ENCODE data around the gene EIF4E2. TPM values are rescaled to one million over a fixed set of nuclear protein-coding genes. Genes with fewer than 3 reads are reported as not detected.

The EIF4E2 gene
- total and polyA plus RNA-seq, 4 experiments from 2014 or later: 72.4 to 80.7 (median 76.5) TPM

- Histone ChIP-seq H3K4me1 (ENCODE audit: insufficient read depth, low read length) (no peaks in the 10 kb centered on the region), H3K4me3 (ENCODE audit: low read length in 2 of 2) (no peak overlapping the region), H3K36me3 (ENCODE audit: insufficient read depth, low read length) (no peaks in the 10 kb centered on the region), H3K27ac (ENCODE audit: low read depth, low read length) (no peak overlapping the region), H3K27me3 (ENCODE audit: insufficient read depth, low read length) (no peaks in the 10 kb centered on the region), H3K9me3 (ENCODE audit: control insufficient read depth in 1 of 2, low read length in 2 of 2) (no peaks in the 10 kb centered on the region)
- intact Hi-C loops (cut with micrococcal nuclease): loop anchor here (1.0 to 10.0 kb wide), 2 partner anchors 443 to 640 kb away; partner anchors contain the start of gene ATG16L1
- peaks cover 0 to 2% (median 0%) of the 10 kb centered on the region in 8 donors for H3K9me3 Mint-ChIP-seq
- DNase-seq: peak; percentile 42 to 58 (median 47)
- H3K27me3 Mint-ChIP-seq: peaks cover 0 to 3% of the 10 kb centered on the region in 2 donors
- no peaks in the 10 kb centered on the region for H3K36me3 Mint-ChIP-seq
- no peak overlapping the region for H3K4me3 Mint-ChIP-seq
- CTCF ChIA-PET (ENCODE audit: partially characterized antibody): interaction anchor here (0.8 to 1.9 kb wide), 7 partner anchors 12 to 639 kb away, joined by 3 to 10 read pairs (median 3); partner anchors contain the start of gene ATG16L1
- POLR2A ChIA-PET (ENCODE audit: partially characterized antibody): no interaction called here
- peaks cover 0 to 2% (median 0%) of the 10 kb centered on the region in 4 donors for H3K4me1 Mint-ChIP-seq
- no peak overlapping the region for H3K27ac Mint-ChIP-seq
These were observed 61.2 kb downstream of the EIF4E2 start for GRCh38 chr2:232611559-232612218.

- Histone ChIP-seq H3K27me3 (ENCODE audit: insufficient read depth, low read length) (no peaks in the 10 kb centered on the region), H3K4me1 (ENCODE audit: insufficient read depth, low read length) (no peaks in the 10 kb centered on the region), H3K36me3 (ENCODE audit: insufficient read depth, low read length) (no peaks in the 10 kb centered on the region), H3K9me3 (ENCODE audit: control insufficient read depth in 1 of 2, low read length in 2 of 2) (no peaks in the 10 kb centered on the region), H3K27ac (ENCODE audit: low read depth, low read length) (no peak overlapping the region), H3K4me3 (ENCODE audit: low read length in 2 of 2) (no peak overlapping the region)
- Mint-ChIP-seq H3K9me3 (peaks cover 0 to 2% (median 0%) of the 10 kb centered on the region in 8 donors), H3K4me1 (peaks cover 0 to 2% (median 0%) of the 10 kb centered on the region in 4 donors), H3K4me3 (peak overlapping the region in 1 of 8 donors; percentile 8), H3K27me3 (peaks cover 2 to 3% of the 10 kb centered on the region in 2 donors), H3K36me3 (no peaks in the 10 kb centered on the region), H3K27ac (peak overlapping the region in 1 of 7 donors; percentile 44)
- CTCF ChIA-PET (ENCODE audit: partially characterized antibody): no interaction called here
- intact Hi-C loops (cut with micrococcal nuclease): loop anchor here (10.0 kb wide), 1 partner anchor 441 kb away; no protein-coding TSS in a partner anchor
- POLR2A ChIA-PET (ENCODE audit: partially characterized antibody): no interaction called here
- DNase-seq: no peak
These were observed 63.1 kb downstream of the EIF4E2 start for GRCh38 chr2:232613538-232614134.

GRCh38 chr2:232615339-232615738, 64.8 kb downstream of the EIF4E2 start:
- no peak for DNase-seq
- no peaks in the 10 kb centered on the region for H3K9me3 ChIP-seq (ENCODE audit: control insufficient read depth in 1 of 2, low read length in 2 of 2)
- ChIA-PET POLR2A (ENCODE audit: partially characterized antibody) (interaction anchor here (1.6 kb wide), 1 partner anchor 10 kb away, joined by 3 read pairs; no protein-coding TSS in a partner anchor), CTCF (ENCODE audit: partially characterized antibody) (no interaction called here)
- no peaks in the 10 kb centered on the region for H3K36me3 ChIP-seq (ENCODE audit: insufficient read depth, low read length)
- intact Hi-C loops (cut with micrococcal nuclease): loop anchor here (10.0 kb wide), 1 partner anchor 439 kb away; no protein-coding TSS in a partner anchor
- Mint-ChIP-seq H3K4me3 (no peak overlapping the region), H3K27ac (no peak overlapping the region), H3K36me3 (no peaks in the 10 kb centered on the region), H3K4me1 (peaks cover 0 to 2% (median 0%) of the 10 kb centered on the region in 4 donors), H3K27me3 (peaks cover 2 to 3% of the 10 kb centered on the region in 2 donors), H3K9me3 (peaks cover 0 to 2% (median 0%) of the 10 kb centered on the region in 8 donors)
- H3K4me3 ChIP-seq (ENCODE audit: low read length in 2 of 2): no peak overlapping the region
- H3K4me1 ChIP-seq (ENCODE audit: insufficient read depth, low read length): no peaks in the 10 kb centered on the region
- H3K27ac ChIP-seq (ENCODE audit: low read depth, low read length): no peak overlapping the region
- no peaks in the 10 kb centered on the region for H3K27me3 ChIP-seq (ENCODE audit: insufficient read depth, low read length)

Other genes with a start within 250 kb of the EIF4E2 start
- not detected for gene ALPP, start 171.9 kb upstream of the EIF4E2 start, total RNA-seq
- gene ALPP, start 171.9 kb upstream of the EIF4E2 start, polyA plus RNA-seq: not detected
- not detected for gene ALPG, start 143.8 kb upstream of the EIF4E2 start, total RNA-seq
- gene ALPG, start 143.8 kb upstream of the EIF4E2 start, polyA plus RNA-seq: not detected
- not detected for gene ALPI, start 94.5 kb upstream of the EIF4E2 start, total RNA-seq
- gene ALPI, start 94.5 kb upstream of the EIF4E2 start, polyA plus RNA-seq: not detected
- gene ECEL1, start 62.9 kb upstream of the EIF4E2 start, total RNA-seq: not detected
- gene ECEL1, start 62.9 kb upstream of the EIF4E2 start, polyA plus RNA-seq: not detected
- not detected for gene PRSS56, start 30.3 kb upstream of the EIF4E2 start, total RNA-seq
- gene PRSS56, start 30.3 kb upstream of the EIF4E2 start, polyA plus RNA-seq: not detected
- gene CHRND, start 24.5 kb upstream of the EIF4E2 start, total RNA-seq: not detected
- not detected for gene CHRND, start 24.5 kb upstream of the EIF4E2 start, polyA plus RNA-seq
- gene CHRNG, start 11.0 kb upstream of the EIF4E2 start, total RNA-seq: not detected
- not detected for gene CHRNG, start 11.0 kb upstream of the EIF4E2 start, polyA plus RNA-seq
- gene TIGD1, start 132 bp upstream of the EIF4E2 start, total RNA-seq: 10 to 100 TPM; 18.9 to 19.3 TPM
- 10 to 100 TPM; 11.8 to 12.7 TPM for gene TIGD1, start 132 bp upstream of the EIF4E2 start, polyA plus RNA-seq
- 1 to 10 TPM; 1.4 to 1.5 TPM for gene EFHD1, start 82.9 kb downstream of the EIF4E2 start, total RNA-seq
- 1 to 10 TPM; 1.4 to 3.6 TPM for gene EFHD1, start 82.9 kb downstream of the EIF4E2 start, polyA plus RNA-seq
- 10 to 100 TPM; 82.1 to 89.6 TPM for gene GIGYF2, start 146.6 kb downstream of the EIF4E2 start, total RNA-seq
- gene GIGYF2, start 146.6 kb downstream of the EIF4E2 start, polyA plus RNA-seq: 10 to 100 TPM in 1 of 2 donors, 1 to 10 TPM in 1; 6.7 to 35.9 TPM
- not detected for gene KCNJ13, start 225.9 kb downstream of the EIF4E2 start, total RNA-seq
- gene KCNJ13, start 225.9 kb downstream of the EIF4E2 start, polyA plus RNA-seq: under 1 TPM in 1 of 2 donors, not detected in 1; 0.55 TPM

Data from CD4-positive, alpha-beta memory T cell (primary cell).